Measurements from ENCODE around the gene CLBA1. TPM values are rescaled to one million over a fixed set of nuclear protein-coding genes. Genes with fewer than 3 reads are reported as not detected.

The CLBA1 gene
- total RNA-seq, 1 donor, result 6.9 TPM

DNA sequence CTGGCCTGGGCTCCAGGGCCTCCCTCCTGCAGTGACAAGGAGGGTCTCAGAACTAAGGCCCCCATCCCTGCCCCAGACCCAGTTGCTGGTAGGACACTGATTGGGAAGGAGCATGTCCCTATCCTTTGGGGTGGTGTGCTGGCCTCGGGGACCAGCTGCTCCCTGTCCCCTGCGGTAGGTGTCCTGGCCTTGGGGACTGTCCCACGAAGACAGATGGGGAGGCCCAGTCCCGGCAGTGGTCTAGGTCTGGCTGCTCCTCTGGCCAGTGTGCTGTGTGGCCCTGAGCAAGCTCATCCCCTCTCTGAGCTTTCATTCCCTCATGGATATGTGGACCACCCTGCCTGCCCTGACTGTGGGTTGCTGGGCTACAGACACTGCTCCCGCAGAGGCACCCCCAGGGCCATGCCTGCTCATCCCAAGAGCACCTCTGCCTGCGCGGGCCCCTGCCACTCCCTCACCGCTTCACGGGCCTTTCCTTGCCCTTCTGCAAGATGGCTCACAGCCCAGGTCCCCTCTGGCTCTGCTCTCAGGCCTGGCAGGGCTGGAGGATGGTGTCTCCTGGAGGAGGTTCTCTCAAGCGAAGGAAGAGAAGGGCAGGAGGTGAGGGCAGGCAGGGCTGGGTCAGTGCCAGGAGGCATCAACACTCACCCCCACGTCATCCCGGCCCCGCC lies 19.9 kb upstream of the CLBA1 start:
- no peak for DNase-seq (ENCODE audit: low read depth)
- TF ChIP-seq, protein P1, sequence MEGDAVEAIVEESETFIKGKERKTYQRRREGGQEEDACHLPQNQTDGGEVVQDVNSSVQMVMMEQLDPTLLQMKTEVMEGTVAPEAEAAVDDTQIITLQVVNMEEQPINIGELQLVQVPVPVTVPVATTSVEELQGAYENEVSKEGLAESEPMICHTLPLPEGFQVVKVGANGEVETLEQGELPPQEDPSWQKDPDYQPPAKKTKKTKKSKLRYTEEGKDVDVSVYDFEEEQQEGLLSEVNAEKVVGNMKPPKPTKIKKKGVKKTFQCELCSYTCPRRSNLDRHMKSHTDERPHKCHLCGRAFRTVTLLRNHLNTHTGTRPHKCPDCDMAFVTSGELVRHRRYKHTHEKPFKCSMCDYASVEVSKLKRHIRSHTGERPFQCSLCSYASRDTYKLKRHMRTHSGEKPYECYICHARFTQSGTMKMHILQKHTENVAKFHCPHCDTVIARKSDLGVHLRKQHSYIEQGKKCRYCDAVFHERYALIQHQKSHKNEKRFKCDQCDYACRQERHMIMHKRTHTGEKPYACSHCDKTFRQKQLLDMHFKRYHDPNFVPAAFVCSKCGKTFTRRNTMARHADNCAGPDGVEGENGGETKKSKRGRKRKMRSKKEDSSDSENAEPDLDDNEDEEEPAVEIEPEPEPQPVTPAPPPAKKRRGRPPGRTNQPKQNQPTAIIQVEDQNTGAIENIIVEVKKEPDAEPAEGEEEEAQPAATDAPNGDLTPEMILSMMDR (IDR thresholded peaks at IDR 0.05; ENCODE audit: insufficient read depth, low read depth, low read length), result no peak
- no peak overlapping the region for H3K4me3 ChIP-seq (ENCODE audit: low read depth, low read length)

DNA sequence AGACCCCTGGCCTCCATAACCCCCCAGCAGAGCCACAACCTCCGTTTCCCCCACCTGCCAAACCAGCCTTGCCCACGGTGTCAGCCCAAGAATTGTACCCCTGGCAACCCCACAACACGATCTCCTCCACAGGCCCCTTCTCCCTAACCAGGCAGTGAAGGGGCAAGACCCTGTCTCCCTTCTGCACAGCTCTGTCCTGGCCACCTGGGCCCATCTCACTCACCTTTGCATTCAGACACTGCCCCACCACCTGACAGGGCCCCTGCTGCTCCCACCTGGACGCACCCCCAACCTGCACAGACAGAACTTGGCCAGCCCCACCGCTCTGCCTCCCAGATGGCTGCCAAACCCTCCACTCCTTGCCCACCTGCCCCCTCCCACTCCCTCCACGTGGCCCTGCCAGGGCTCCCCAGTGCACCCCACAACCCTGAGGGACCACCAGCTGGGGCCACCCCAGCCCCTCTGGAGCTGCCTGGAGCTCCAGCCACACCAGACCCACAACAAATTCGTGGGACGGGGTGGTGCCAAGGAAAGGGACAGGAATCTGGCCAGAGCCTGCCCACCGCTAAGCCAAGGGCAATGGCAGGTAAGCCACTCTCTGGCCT lies 19.2 kb upstream of the CLBA1 start:
- H3K4me3 ChIP-seq (ENCODE audit: low read depth, low read length), result no peak overlapping the region
- TF ChIP-seq, protein P1 (IDR thresholded peaks at IDR 0.05; ENCODE audit: insufficient read depth, low read depth, low read length), result no peak
- DNase-seq (ENCODE audit: low read depth), result no peak

DNA sequence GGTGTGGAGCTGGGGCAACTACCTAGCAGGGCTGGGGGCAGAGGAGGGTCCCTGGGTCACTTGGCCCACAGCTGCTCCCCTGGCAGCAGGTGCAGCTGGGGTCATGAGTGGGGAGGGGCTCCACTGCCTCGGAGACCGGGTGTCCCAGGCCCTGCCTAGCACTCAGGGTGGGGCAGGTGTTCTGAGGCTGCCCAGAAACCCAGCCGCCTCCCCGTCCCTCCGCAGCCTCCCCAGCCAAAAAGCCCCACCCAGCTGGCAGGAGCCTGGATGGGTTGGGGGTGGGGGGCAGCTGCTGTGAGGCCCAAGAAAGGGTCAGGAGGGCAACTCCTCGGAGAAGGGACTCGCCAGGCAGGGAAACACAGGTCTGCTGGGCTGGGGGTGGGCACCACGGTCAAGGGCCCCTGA lies 18.6 kb upstream of the CLBA1 start:
- DNase-seq (ENCODE audit: low read depth), result no peak
- TF ChIP-seq, protein P1 (IDR thresholded peaks at IDR 0.05; ENCODE audit: insufficient read depth, low read depth, low read length), result no peak
- H3K4me3 ChIP-seq (ENCODE audit: low read depth, low read length), result no peak overlapping the region

DNA sequence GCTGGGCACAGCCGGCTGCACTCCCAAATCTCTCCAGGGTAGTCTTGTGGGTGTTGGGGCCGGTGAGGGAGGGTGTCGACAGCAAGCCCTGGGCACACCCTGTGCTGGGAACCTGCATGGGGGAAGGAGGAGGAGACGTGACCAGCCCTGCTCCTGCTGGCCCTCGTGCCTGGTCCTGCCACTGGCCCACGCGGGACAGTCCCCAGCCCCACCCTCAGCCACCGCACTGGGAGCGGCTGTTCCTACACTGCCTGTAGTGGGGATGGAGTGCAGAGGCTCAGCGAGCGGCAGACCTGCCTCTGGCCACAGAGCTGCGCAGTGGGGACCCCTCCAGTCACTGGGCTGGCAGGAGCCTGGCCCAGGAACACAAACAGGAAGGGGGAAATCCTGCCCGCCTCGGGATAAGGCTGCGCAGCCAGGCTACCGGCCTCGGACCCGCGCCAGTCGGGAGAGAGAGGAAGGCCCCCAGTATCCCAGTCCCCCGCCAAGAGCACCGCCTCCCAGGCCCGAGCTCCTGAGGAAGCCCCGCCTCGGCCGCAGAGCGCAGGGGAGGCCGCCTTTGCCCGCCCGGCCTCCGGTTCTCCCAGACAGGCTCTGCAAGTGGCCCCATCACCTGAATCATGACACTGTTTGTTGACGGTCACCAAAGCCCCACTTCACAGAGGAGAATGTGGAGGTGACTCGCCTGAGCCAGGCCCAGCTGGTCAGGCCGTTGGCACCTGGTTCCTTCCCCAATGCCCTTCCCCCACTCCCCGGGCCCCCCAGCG lies 18.0 kb upstream of the CLBA1 start:
- TF ChIP-seq, protein P1 (IDR thresholded peaks at IDR 0.05; ENCODE audit: insufficient read depth, low read depth, low read length), result no peak
- H3K4me3 ChIP-seq (ENCODE audit: low read depth, low read length), result peak overlapping the region; percentile 50
- DNase-seq (ENCODE audit: low read depth), result peak; percentile 34

DNA sequence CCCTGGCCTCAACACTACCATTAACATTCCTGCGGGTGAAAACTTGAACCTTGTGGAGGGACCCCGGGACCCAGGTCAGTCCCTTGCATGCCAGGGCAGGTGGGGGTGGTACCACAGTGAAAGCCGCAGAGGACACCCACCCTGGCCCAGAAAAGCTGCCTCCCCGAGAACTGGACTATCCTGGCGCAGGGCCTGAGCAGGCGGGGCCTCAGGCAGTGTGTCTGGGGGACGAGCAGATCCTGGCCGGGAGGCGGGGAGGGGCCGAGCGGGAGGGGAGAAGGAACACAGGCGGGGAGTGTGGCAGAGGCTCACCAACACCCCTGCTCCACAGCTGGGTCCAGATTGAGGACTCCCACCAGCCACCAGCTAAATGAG lies 17.4 kb upstream of the CLBA1 start:
- TF ChIP-seq, protein P1 (IDR thresholded peaks at IDR 0.05; ENCODE audit: insufficient read depth, low read depth, low read length), result no peak
- DNase-seq (ENCODE audit: low read depth), result peak; percentile 61
- peak overlapping the region; percentile 50 for H3K4me3 ChIP-seq (ENCODE audit: low read depth, low read length)

GRCh38 chr14:104968541-104969401 lies 16.8 kb upstream of the CLBA1 start:
- H3K4me3 ChIP-seq (ENCODE audit: low read depth, low read length), result peak overlapping the region; percentile 54
- peak; percentile 53 for DNase-seq (ENCODE audit: low read depth)
- TF ChIP-seq, protein P1 (IDR thresholded peaks at IDR 0.05; ENCODE audit: insufficient read depth, low read depth, low read length), result no peak
